Fibroblast of lung (primary cell): ENCODE results near the gene PDLIM5. TPM values are rescaled to one million over a fixed set of nuclear protein-coding genes. Genes with fewer than 3 reads are reported as not detected.

Experiments used
- DNase-seq, 2 donors: peaks; one replicate each; pipeline versions ENCODE4 v3.0.0 to v3.0.0-alpha.2; 2010; ENCODE audit warnings: low read depth in 2 of 2
- H2AFZ ChIP-seq: 2 replicates; pipeline ENCODE4 v1.5.1; 2012; ENCODE audit warnings: low read length, control low read depth, inconsistent platforms
- H3K27ac ChIP-seq: 2 replicates; pipeline ENCODE4 v1.5.1; 2011; ENCODE audit warnings: low read length, control low read depth; ENCODE audit not compliant: insufficient read depth
- H3K27me3 ChIP-seq: 2 replicates; pipeline ENCODE4 v1.5.1; 2011; ENCODE audit warnings: mild to moderate bottlenecking, low read length; ENCODE audit not compliant: control insufficient read depth, insufficient read depth
- H3K36me3 ChIP-seq: 2 replicates; pipeline ENCODE4 v1.5.1; 2011; ENCODE audit warnings: low read length; ENCODE audit not compliant: control insufficient read depth, insufficient read depth
- H3K4me1 ChIP-seq: 2 replicates; pipeline ENCODE4 v1.5.1; 2011; ENCODE audit warnings: low read length; ENCODE audit not compliant: control insufficient read depth, insufficient read depth; ENCODE audit errors: extremely low read depth
- H3K4me2 ChIP-seq: 2 replicates; pipeline ENCODE4 v1.5.1; 2011; ENCODE audit warnings: low read length, control low read depth; ENCODE audit not compliant: insufficient read depth; ENCODE audit errors: extremely low read depth
- H3K4me3 ChIP-seq, 4 experiments: fragments of 200-600 bp in 1 of 4; sonication (generic) in 1 of 4; replicated peaks in 1 of 4; 2 replicates each; pipeline ENCODE4 v1.5.1; 2011 to 2016; ENCODE audit warnings: low read length in 4 of 4, low read depth in 3 of 4, mild to moderate bottlenecking in 3 of 4, control low read depth in 2 of 4, inconsistent platforms in 1 of 4, mixed read lengths in 1 of 4; ENCODE audit not compliant: insufficient read depth in 1 of 4; ENCODE audit errors: control extremely low read depth in 1 of 4
- H3K79me2 ChIP-seq: 2 replicates; pipeline ENCODE4 v1.5.1; 2012; ENCODE audit warnings: mild to moderate bottlenecking, low read length, inconsistent platforms; ENCODE audit not compliant: control insufficient read depth, insufficient read depth
- H3K9ac ChIP-seq: 2 replicates; pipeline ENCODE4 v1.5.1; 2011; ENCODE audit warnings: mild to moderate bottlenecking, low read length, control low read depth; ENCODE audit not compliant: insufficient read depth
- H3K9me3 ChIP-seq: 2 replicates; pipeline ENCODE4 v1.5.1; 2012; ENCODE audit warnings: low read depth, low read length; ENCODE audit not compliant: control insufficient read depth, insufficient read depth
- H4K20me1 ChIP-seq: 2 replicates; pipeline ENCODE4 v1.5.1; 2011; ENCODE audit warnings: low read length; ENCODE audit not compliant: control insufficient read depth, insufficient read depth; ENCODE audit errors: extremely low read depth
- EZH2 ChIP-seq: IDR thresholded peaks from 2 replicates; pipeline ENCODE4 v1.5.1; 2012; ENCODE audit warnings: low read length, control low read depth, mild to moderate bottlenecking; ENCODE audit errors: missing control alignments
- polyA plus RNA-seq, 2 donors: library from polyadenylated mRNA; depleted of rRNA in 1 of 2; stranded (reverse) in 1 of 2; unstranded in 1 of 2; fragments of >200 nt; gene quantifications; 2 replicates each; pipeline ENCODE4 v1.2.1, GENCODE V29; 2011 to 2012; ENCODE audit warnings: missing spikeins in 1 of 2
- total RNA-seq: library from RNA; depleted of rRNA; stranded (reverse); fragments of >200 nt; gene quantifications from 2 replicates; pipeline ENCODE4 v1.2.1, GENCODE V29; 2014
- TF ChIP-seq, protein P1 (sequence below), 2 donors: IDR thresholded peaks in 1 of 2; conservative IDR thresholded peaks in 1 of 2; 1 replicate in 1 of 2; 2 replicates in 1 of 2; pipeline ENCODE4 v1.5.1; 2011 to 2012; ENCODE audit warnings: low read length in 2 of 2, control low read depth in 1 of 2, inconsistent platforms in 1 of 2, low read depth in 1 of 2, mild to moderate bottlenecking in 1 of 2

The PDLIM5 gene
- total and polyA plus RNA-seq, 2 donors (not counting 1 experiment from before 2014, with no cell fraction given), result 28.4 to 113 TPM

DNA sequence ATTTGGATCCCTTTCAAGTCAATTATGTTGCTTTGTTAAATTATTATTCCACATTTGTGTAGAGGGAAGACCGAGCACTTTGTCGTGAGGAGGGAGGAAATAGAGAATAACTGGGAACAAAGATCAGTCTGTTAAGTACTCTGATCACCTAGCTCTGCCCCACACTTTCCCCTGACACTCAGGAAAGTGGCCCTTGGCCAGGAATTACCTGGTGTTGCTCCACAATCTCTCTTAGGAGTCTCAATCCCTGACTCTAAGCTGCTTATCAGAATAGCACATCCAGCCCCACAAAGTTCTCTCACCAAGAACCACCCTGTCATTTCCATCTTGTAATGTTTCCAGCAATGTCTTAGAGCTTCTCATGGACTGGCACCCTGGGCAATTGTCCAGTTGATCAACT is 222.2 kb downstream of the PDLIM5 start:
- no peaks in the 10 kb centered on the region for H3K36me3 ChIP-seq
- H2AFZ ChIP-seq, result no peak overlapping the region
- no peaks in the 10 kb centered on the region for H3K4me1 ChIP-seq
- no peak for DNase-seq
- no peaks in the 10 kb centered on the region for H4K20me1 ChIP-seq
- H3K27ac ChIP-seq, result no peak overlapping the region
- H3K4me2 ChIP-seq, result no peak overlapping the region
- TF ChIP-seq, protein P1, sequence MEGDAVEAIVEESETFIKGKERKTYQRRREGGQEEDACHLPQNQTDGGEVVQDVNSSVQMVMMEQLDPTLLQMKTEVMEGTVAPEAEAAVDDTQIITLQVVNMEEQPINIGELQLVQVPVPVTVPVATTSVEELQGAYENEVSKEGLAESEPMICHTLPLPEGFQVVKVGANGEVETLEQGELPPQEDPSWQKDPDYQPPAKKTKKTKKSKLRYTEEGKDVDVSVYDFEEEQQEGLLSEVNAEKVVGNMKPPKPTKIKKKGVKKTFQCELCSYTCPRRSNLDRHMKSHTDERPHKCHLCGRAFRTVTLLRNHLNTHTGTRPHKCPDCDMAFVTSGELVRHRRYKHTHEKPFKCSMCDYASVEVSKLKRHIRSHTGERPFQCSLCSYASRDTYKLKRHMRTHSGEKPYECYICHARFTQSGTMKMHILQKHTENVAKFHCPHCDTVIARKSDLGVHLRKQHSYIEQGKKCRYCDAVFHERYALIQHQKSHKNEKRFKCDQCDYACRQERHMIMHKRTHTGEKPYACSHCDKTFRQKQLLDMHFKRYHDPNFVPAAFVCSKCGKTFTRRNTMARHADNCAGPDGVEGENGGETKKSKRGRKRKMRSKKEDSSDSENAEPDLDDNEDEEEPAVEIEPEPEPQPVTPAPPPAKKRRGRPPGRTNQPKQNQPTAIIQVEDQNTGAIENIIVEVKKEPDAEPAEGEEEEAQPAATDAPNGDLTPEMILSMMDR (conservative IDR thresholded peaks at IDR 0.05 in 1 of 2, IDR thresholded peaks at IDR 0.05 in 1 of 2; ENCODE audit: low read depth in 1 of 2, low read length in 2 of 2), result no peak
- TF ChIP-seq EZH2, result no peak
- H3K9me3 ChIP-seq, result no peaks in the 10 kb centered on the region
- no peak overlapping the region for H3K9ac ChIP-seq
- H3K79me2 ChIP-seq, result no peaks in the 10 kb centered on the region
- no peaks in the 10 kb centered on the region for H3K27me3 ChIP-seq
- no peak overlapping the region for H3K4me3 ChIP-seq

DNA sequence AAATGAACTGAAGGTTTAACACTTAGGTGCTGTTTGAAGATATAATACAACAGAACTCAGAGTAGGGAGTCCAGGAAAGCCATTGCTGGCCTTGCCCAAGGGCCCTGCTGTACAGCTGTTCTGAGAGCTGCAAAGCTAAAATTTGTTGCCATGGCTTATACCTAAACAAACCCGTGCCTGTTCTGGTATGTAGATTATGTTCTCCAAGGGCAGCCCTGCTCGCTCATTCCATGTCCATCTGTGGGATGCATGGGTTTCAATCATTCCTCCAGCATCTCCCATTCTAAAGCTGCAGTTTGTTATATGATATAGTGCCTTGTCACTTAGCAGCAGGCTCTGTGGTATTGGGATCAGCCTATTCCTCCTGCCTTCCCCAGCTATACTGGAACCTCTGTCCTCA is 225.2 kb downstream of the PDLIM5 start:
- DNase-seq, result peak in 1 of 2 donors; percentile 44
- Histone ChIP-seq H3K9ac (no peak overlapping the region), H2AFZ (no peak overlapping the region), H3K36me3 (no peaks in the 10 kb centered on the region), H3K4me3 (no peak overlapping the region), H3K27ac (no peak overlapping the region), H4K20me1 (no peaks in the 10 kb centered on the region), H3K9me3 (no peaks in the 10 kb centered on the region), H3K4me2 (no peak overlapping the region), H3K79me2 (no peaks in the 10 kb centered on the region), H3K4me1 (no peaks in the 10 kb centered on the region), H3K27me3 (no peaks in the 10 kb centered on the region)
- TF ChIP-seq, protein P1 (conservative IDR thresholded peaks at IDR 0.05 in 1 of 2, IDR thresholded peaks at IDR 0.05 in 1 of 2; ENCODE audit: low read depth in 1 of 2, low read length in 2 of 2), result no peak
- TF ChIP-seq EZH2, result no peak

DNA sequence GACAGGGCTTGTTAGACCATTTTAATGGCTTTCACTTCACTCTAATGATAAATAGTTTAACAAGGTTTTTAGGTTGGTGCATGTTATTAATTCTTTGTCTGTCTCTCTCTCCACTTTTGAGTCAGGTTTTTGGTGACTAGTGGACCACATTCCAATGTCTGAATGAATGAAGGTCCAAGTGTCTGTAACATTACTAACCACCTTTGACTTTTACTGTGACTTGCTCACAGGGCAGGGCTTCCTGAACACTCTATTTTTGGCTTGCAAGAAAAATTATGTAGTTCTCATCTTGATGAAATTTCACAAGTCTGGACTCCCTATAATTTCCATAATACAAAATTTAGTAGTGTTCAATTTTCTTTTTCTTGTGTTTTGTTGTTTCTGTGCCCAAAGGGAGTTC is 227.2 kb downstream of the PDLIM5 start:
- Histone ChIP-seq H3K9ac (no peak overlapping the region), H3K36me3 (no peaks in the 10 kb centered on the region), H3K79me2 (no peaks in the 10 kb centered on the region), H3K4me1 (no peaks in the 10 kb centered on the region), H2AFZ (no peak overlapping the region), H3K27me3 (no peaks in the 10 kb centered on the region), H3K27ac (no peak overlapping the region), H3K4me2 (no peak overlapping the region), H3K9me3 (no peaks in the 10 kb centered on the region), H4K20me1 (no peaks in the 10 kb centered on the region), H3K4me3 (no peak overlapping the region)
- DNase-seq, result peak in 1 of 2 donors; percentile 57
- TF ChIP-seq EZH2, result no peak
- TF ChIP-seq, protein P1 (conservative IDR thresholded peaks at IDR 0.05 in 1 of 2, IDR thresholded peaks at IDR 0.05 in 1 of 2; ENCODE audit: low read depth in 1 of 2, low read length in 2 of 2), result no peak
